Dermis blood vessel endothelial cell (primary cell): ENCODE results near the gene KRTAP12-4. TPM values are rescaled to one million over a fixed set of nuclear protein-coding genes. Genes with fewer than 3 reads are reported as not detected.
"Not testable (repeated sequence)": the region's sequence is repeated elsewhere in the genome, so short reads cannot be mapped to it uniquely, and the experiment has no call there.

Experiments
- DNase-seq: peaks from one replicate; pipeline ENCODE4 v3.0.0; 2010
- total RNA-seq: library from RNA; depleted of rRNA; stranded (reverse); fragments of >200 nt; gene quantifications from 2 replicates; pipeline ENCODE4 v1.2.3, GENCODE V29; 2014

The KRTAP12-4 gene
- total RNA-seq: not detected in 2 replicates

- no peak for DNase-seq
Measured at GRCh38 chr21:44654576-44655175, at the start of gene KRTAP12-4. Gene KRTAP12-4 (minus strand): TSS chr21:44654659. CDS start chr21:44654614, 45 bp downstream.

- DNase-seq: no peak
Measured at GRCh38 chr21:44703731-44704635, 49.5 kb upstream of the KRTAP12-4 start.

GRCh38 chr21:44702973-44703730, 48.7 kb upstream of the KRTAP12-4 start:
- no peak for DNase-seq

GRCh38 chr21:44702111-44702972, 47.9 kb upstream of the KRTAP12-4 start:
- no peak for DNase-seq

- DNase-seq: no peak
Measured at GRCh38 chr21:44701541-44701940, 47.1 kb upstream of the KRTAP12-4 start.

- DNase-seq: no peak
Measured at GRCh38 chr21:44701023-44701400, 46.6 kb upstream of the KRTAP12-4 start.

GRCh38 chr21:44700101-44701022, 45.9 kb upstream of the KRTAP12-4 start:
- no peak for DNase-seq

- DNase-seq: no peak
Measured at GRCh38 chr21:44699502-44700001, 45.1 kb upstream of the KRTAP12-4 start.

GRCh38 chr21:44697811-44698734, 43.6 kb upstream of the KRTAP12-4 start:
- no peak for DNase-seq

- DNase-seq: not testable (repeated sequence)
Measured at GRCh38 chr21:44697172-44697810, 42.8 kb upstream of the KRTAP12-4 start, which contains the start of gene KRTAP10-12. Gene KRTAP10-12 (plus strand): TSS chr21:44697172. CDS start chr21:44697202, 30 bp downstream.

- DNase-seq: no peak
Measured at GRCh38 chr21:44696572-44696971, 42.1 kb upstream of the KRTAP12-4 start.

GRCh38 chr21:44695641-44696040, 41.2 kb upstream of the KRTAP12-4 start:
- DNase-seq: no peak

GRCh38 chr21:44695184-44695583, 40.7 kb upstream of the KRTAP12-4 start:
- no peak for DNase-seq

- no peak for DNase-seq
Measured at GRCh38 chr21:44694776-44695175, 40.3 kb upstream of the KRTAP12-4 start.

GRCh38 chr21:44692798-44693512, 38.5 kb upstream of the KRTAP12-4 start:
- no peak for DNase-seq

GRCh38 chr21:44691686-44692085, 37.2 kb upstream of the KRTAP12-4 start:
- DNase-seq: no peak

GRCh38 chr21:44689740-44690139, 35.3 kb upstream of the KRTAP12-4 start:
- not testable (repeated sequence) for DNase-seq

- DNase-seq: no peak
Measured at GRCh38 chr21:44687671-44688070, 33.2 kb upstream of the KRTAP12-4 start.
